HL-60 (cell line): ENCODE results near the gene TMEM135.

Source experiments
- DNase-seq, 2 experiments: peaks; one replicate each; pipeline ENCODE4 v3.0.0-alpha.2; 2010 to 2020; ENCODE audit warnings: low read depth in 1 of 2, low spot score in 1 of 2
- H3K27ac ChIP-seq: fragments of 250-450 bp; sonication (Bioruptor Pico); replicated peaks from 2 replicates; pipeline ENCODE4 v1.5.1; 2020; ENCODE audit warnings: mild to moderate bottlenecking, moderate library complexity
- H3K27me3 ChIP-seq: fragments of 250-450 bp; sonication (Bioruptor Pico); 2 replicates; pipeline ENCODE4 v1.5.1; 2021; ENCODE audit warnings: mild to moderate bottlenecking, moderate library complexity; ENCODE audit not compliant: insufficient read depth, poor library complexity, severe bottlenecking
- H3K4me3 ChIP-seq: replicated peaks from 2 replicates; pipeline ENCODE4 v1.5.1; 2011; ENCODE audit warnings: mild to moderate bottlenecking, control low read depth, low read length; ENCODE audit not compliant: insufficient read depth
- GABPA ChIP-seq: IDR thresholded peaks from 2 replicates; pipeline ENCODE4 v1.6.1; 2012; ENCODE audit warnings: low read depth
- POLR2AphosphoS5 ChIP-seq: IDR thresholded peaks from 2 replicates; pipeline ENCODE4 v1.6.1; 2012; ENCODE audit warnings: low read depth
- SPI1 ChIP-seq: IDR thresholded peaks from 2 replicates; pipeline ENCODE4 v1.6.1; 2012; ENCODE audit warnings: low read depth, mild to moderate bottlenecking, borderline replicate concordance
- TF ChIP-seq, protein P1 (sequence below): IDR thresholded peaks from one replicate; pipeline ENCODE4 v1.5.1; 2011; ENCODE audit warnings: low read length, control low read depth, inconsistent platforms; ENCODE audit not compliant: insufficient read depth
- TF ChIP-seq, protein P2 (sequence below): IDR thresholded peaks from 2 replicates; pipeline ENCODE4 v1.6.1; 2012; ENCODE audit warnings: low read depth; ENCODE audit not compliant: insufficient replicate concordance

TMEM135 gene

DNA sequence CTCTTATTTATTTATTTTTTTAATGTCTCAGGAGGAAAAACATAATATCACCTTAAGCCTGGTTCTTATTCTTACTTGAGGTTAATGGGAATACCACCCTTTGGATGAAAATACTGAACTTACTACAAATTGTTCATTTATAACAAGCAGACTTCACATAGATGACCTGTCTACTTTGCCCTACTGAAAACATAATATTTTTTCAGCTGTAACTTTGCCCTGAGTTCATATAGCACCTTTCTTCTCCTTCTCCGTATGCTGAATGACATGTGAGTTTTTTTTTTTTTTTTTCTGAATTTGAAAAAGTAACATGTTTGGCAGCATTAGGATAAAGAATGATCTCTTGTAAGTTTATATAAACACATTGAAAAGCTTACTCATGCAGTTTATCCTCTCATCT is 186.8 kb downstream of the TMEM135 start:
- TF ChIP-seq SPI1, result no peak
- TF ChIP-seq, protein P1, sequence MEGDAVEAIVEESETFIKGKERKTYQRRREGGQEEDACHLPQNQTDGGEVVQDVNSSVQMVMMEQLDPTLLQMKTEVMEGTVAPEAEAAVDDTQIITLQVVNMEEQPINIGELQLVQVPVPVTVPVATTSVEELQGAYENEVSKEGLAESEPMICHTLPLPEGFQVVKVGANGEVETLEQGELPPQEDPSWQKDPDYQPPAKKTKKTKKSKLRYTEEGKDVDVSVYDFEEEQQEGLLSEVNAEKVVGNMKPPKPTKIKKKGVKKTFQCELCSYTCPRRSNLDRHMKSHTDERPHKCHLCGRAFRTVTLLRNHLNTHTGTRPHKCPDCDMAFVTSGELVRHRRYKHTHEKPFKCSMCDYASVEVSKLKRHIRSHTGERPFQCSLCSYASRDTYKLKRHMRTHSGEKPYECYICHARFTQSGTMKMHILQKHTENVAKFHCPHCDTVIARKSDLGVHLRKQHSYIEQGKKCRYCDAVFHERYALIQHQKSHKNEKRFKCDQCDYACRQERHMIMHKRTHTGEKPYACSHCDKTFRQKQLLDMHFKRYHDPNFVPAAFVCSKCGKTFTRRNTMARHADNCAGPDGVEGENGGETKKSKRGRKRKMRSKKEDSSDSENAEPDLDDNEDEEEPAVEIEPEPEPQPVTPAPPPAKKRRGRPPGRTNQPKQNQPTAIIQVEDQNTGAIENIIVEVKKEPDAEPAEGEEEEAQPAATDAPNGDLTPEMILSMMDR, result no peak
- TF ChIP-seq, protein P2, sequence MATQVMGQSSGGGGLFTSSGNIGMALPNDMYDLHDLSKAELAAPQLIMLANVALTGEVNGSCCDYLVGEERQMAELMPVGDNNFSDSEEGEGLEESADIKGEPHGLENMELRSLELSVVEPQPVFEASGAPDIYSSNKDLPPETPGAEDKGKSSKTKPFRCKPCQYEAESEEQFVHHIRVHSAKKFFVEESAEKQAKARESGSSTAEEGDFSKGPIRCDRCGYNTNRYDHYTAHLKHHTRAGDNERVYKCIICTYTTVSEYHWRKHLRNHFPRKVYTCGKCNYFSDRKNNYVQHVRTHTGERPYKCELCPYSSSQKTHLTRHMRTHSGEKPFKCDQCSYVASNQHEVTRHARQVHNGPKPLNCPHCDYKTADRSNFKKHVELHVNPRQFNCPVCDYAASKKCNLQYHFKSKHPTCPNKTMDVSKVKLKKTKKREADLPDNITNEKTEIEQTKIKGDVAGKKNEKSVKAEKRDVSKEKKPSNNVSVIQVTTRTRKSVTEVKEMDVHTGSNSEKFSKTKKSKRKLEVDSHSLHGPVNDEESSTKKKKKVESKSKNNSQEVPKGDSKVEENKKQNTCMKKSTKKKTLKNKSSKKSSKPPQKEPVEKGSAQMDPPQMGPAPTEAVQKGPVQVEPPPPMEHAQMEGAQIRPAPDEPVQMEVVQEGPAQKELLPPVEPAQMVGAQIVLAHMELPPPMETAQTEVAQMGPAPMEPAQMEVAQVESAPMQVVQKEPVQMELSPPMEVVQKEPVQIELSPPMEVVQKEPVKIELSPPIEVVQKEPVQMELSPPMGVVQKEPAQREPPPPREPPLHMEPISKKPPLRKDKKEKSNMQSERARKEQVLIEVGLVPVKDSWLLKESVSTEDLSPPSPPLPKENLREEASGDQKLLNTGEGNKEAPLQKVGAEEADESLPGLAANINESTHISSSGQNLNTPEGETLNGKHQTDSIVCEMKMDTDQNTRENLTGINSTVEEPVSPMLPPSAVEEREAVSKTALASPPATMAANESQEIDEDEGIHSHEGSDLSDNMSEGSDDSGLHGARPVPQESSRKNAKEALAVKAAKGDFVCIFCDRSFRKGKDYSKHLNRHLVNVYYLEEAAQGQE, result no peak
- no peak for TF ChIP-seq POLR2AphosphoS5
- TF ChIP-seq GABPA, result no peak
- no peak for DNase-seq
- H3K27me3 ChIP-seq, result no peaks in the 10 kb centered on the region
- H3K4me3 ChIP-seq, result no peak overlapping the region
- no peak overlapping the region for H3K27ac ChIP-seq

DNA sequence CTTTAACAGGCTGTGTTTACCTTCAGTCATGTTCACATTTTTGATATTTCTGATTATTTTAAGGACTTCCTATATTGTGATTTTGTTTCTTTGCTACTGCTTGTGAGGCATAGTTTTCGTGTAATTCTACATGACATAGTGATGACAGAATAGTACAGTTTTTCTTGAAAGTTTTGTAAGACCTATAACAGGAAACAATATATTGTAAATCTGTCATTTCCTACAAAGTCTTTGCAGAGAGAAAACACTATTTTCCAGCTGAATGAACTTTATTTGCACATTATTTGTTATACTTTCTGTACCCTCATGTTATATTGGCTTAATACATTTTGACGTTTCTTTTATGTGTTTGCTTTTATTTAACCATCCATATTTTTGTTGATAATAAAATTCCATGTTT is 191.1 kb downstream of the TMEM135 start:
- TF ChIP-seq, protein P2, result no peak
- no peak for TF ChIP-seq SPI1
- no peak overlapping the region for H3K27ac ChIP-seq
- H3K27me3 ChIP-seq, result no peaks in the 10 kb centered on the region
- no peak overlapping the region for H3K4me3 ChIP-seq
- no peak for DNase-seq

DNA sequence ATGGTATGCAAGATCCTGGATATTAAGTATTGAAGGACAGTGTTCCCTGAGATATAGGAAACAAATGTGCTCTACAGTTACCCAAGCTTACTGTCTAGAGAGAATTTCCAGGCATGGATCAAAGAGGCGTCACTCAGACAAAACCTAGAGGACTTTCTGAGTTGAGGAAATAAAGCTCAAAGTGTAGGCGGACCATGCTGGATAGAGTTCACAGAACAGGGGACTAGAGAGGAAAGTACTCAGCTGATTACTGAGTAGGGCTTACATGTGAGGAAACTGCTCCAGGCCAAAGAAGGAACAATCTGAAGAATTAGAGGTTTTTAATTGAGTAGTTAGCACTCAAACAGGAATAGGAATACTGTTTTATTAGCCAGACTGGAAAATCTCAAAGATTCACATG is 193.3 kb downstream of the TMEM135 start:
- TF ChIP-seq, protein P1, result no peak
- TF ChIP-seq GABPA, result no peak
- no peak for TF ChIP-seq SPI1
- no peak for TF ChIP-seq POLR2AphosphoS5
- TF ChIP-seq, protein P2, result no peak
- H3K27ac ChIP-seq, result no peak overlapping the region
- H3K27me3 ChIP-seq, result no peaks in the 10 kb centered on the region
- H3K4me3 ChIP-seq, result no peak overlapping the region
- no peak for DNase-seq

DNA sequence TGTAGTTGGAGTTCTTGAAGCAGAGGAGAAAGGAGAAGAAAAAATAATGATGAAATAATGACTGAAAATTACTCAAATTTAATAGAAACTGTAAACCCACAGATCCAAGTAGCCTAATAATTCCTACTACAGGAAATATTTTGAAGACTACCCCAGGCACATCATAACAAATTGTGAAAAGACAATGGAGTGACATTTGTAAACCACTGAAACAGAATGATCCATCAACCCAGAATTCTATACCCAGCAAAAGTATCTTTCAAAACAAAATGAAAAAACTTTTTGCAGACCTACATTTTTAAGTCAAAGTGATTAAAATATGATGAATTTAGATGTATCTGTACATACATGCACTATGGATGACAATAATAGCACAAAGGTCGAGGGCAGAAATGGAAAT is 194.6 kb downstream of the TMEM135 start:
- DNase-seq, result no peak
- no peak overlapping the region for H3K27ac ChIP-seq
- H3K27me3 ChIP-seq, result no peaks in the 10 kb centered on the region
- TF ChIP-seq GABPA, result no peak
- TF ChIP-seq, protein P2, result no peak
- TF ChIP-seq, protein P1, result no peak
- TF ChIP-seq SPI1, result no peak
- no peak for TF ChIP-seq POLR2AphosphoS5
- H3K4me3 ChIP-seq, result no peak overlapping the region
